Amniotic epithelial cell (primary cell): Measurements from ENCODE around the gene CMTM1.
"Not testable (repeated sequence)": the region's sequence is repeated elsewhere in the genome, so short reads cannot be mapped to it uniquely, and the experiment has no call there.

Source experiments
- DNase-seq: peaks from one replicate; pipeline ENCODE4 v3.0.0-alpha.2; 2010; ENCODE audit warnings: low read depth

Gene CMTM1

DNA sequence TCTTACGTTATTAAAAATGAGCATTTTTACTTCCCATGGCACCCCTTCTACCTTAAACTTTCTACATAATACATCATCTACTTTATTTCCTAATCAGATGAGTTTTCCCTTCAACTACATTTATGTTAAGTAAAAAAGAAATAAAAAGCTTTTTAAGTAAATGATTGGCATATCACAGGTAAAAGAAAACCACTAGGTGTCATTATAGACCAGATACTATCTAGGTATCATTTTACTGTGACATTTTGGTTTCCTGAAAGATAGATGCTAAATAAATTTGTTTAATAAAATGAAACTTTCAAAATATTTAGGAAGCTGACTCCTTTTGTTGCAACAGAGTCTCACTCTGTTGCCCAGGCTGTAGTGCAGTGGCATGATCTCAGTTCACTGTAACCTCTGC lies 3.8 kb upstream of the CMTM1 start:
- no peak for DNase-seq

DNA sequence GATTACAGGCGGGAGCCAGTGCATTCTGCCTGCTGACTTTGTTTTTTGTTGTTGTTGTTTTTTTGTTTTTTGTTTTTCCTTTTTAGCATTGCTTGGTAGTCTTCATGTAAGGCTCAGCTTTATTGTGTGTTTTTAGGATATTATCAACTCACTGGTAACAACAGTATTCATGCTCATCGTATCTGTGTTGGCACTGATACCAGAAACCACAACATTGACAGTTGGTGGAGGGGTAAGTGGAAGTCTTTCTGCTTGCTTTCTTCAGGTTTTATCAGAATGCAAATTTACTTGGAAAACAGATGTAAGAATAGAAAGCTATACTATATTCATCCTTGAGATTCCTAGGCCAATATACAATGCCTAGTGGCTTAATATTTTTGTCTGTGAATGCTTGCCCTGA lies 3.3 kb upstream of the CMTM1 start:
- no peak for DNase-seq

DNA sequence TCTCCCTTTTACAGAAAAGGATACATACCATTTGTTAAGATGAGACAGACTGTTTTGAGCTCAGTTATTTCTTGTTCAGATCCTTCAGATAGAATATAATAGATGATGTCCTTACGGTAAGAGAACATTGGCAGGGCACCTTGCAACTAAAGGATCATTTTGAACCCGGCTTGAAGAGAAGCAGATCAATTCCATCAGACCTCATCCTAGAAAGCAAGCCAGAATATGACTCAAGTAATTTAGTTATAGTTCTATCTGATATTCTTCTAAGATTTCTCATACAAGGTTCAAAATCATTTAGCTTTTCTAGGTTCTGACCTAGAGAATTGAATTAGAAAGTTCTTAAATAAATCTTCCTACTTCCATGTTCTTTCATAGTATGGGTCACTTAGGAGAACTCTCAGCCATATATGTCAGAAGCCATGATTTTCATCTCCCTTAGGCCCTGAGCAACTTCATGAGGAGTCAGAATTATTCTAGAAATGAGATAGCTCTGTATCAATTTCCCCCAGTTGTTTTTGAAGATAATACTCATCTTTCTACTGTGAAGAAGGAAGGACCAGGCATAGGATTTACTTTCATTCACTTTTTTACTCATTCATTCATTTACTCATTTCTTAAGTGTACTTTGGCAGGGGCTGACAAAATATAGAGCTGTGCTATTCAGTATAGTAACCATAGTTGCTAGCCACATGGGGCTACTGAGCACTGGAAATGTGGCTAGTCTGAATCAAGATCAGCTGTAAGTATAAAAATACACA lies 2.5 kb upstream of the CMTM1 start:
- no peak for DNase-seq

DNA sequence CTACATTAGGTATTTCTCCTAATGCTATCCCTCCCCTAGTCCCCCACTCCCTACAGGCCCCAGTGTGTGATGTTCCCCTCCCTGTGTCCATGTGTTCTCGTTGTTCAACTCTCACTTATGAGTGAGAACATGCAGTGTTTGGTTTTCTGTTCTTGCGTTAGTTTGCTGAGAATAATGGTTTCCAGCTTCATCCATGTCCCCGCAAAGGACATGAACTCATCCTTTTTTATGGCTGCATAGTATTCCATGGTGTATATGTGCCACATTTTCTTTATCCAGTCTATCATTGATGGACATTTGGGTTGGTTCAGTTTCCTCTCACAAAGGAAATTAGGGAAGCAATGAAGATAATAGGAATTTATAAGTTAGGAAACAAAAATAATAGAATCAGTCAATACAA lies 1.0 kb downstream of the CMTM1 start:
- DNase-seq, result not testable (repeated sequence)

DNA sequence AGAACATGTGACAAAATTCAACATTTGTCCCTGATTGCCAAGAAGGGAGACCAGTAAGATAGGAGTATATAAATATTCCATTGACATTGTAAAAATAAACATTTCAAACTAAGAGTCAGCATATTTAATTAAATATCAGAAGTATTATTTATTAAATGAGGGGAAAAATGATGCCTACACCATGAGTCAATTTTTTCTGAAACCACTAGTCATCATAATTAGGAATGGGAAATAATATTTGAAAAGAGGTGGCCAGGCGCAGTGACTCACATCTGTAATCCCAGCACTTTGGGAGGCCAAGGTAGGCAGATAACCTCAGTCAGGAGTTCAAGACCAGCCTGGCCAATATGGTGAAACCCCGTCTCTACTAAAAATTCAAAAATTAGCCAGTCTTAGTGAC lies 2.1 kb downstream of the CMTM1 start:
- peak; percentile 56 for DNase-seq

DNA sequence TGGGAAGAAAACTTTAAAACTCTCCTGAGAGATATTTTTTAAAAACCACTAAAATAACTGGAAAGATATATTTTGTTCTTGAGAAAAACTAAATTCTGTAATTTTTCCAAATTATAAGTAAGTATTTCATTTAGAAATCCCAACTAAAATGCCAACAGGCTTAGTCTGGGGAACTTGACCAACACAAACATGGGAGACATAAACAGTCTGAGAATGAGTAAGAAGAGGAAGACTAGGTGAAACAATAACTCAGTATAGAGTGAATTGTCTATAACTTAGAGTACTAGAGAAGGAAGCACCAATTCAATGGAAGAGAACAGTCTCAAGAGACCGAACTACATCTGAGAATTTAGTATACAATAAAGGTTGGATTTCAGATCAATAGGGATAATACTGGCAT lies 2.9 kb downstream of the CMTM1 start:
- peak; percentile 67 for DNase-seq

DNA sequence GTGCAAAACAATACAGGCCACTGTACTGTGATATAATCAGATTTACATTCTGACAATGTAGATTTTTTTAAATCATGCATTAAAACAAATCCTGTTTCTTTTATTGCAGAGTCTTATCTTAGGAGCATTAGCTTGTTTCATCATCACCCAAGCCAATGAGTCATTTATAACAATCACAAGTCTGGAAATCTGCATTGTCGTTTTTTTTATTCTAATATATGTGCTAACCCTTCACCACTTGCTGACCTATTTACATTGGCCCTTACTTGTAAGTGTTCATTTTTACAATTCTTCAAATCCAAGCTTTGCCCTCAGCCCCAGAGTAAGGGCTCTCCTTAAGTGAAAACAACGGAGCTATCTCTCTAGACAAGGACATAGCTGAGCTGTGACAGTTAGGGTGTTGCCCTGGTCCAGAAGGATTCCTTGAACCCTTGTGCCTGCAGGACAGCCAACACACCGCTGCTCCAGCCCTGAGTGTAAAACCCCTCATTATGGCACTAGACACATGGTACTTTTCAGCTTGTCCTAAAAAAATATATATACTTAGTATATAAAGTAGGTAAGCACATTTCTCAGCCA lies 3.7 kb downstream of the CMTM1 start:
- peak; percentile 86 for DNase-seq

DNA sequence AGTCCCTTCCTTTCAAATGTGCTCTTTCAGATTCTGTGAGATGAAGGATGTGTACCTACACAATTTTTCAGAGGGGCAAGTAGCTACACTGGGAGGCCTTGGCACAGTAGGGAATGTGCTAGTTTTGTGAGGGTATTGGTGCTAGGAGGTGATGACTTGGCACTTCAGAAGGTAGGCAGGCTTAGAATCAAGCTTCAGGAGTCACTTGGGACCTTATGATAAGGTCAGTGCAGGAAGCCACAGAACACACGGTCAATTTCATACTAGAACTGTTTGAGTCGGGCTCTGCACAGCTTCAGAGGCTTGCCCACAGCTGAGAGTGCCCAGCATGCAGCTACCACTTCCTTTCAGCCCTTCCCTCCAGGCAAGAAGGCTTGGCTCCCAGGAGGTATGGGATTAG lies 6.1 kb downstream of the CMTM1 start:
- no peak for DNase-seq

DNA sequence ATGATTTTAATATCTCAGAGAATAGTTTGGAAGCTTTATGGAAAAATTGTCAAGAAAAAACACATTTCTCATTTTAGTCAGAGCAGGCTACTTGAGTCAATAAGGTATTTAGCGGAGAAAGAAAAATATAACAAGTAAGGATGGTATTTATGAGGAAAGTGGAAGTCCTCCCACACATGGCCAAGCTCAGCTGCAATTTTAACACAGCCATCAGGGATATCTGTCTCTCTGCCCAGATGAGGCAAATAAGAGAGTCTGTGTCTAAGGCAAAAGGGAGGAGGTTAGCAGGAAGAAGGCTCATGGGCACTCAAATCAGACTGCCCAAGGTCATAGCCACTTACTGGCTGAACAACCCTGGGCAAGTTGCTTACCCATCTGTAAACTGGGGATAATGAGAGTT lies 7.8 kb downstream of the CMTM1 start:
- peak; percentile 56 for DNase-seq

DNA sequence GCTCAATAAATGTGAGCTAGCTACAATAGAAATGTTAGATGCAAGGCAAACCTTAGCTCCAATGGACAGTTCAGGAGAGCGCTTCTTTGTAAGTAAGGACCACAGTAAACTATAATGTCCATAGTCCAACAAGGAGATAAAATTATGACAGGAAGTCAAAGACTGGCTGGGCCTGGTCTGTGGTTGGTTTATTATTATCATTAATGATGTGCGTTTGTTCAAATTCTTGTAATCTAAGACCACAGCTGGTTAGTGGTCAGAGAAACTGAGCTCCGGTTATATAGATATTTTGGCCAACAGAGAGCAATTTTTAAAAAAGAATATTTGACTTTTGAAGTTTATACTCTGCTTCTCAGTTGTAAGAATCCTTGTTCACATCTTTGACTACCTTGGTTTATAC lies 8.3 kb downstream of the CMTM1 start:
- no peak for DNase-seq

DNA sequence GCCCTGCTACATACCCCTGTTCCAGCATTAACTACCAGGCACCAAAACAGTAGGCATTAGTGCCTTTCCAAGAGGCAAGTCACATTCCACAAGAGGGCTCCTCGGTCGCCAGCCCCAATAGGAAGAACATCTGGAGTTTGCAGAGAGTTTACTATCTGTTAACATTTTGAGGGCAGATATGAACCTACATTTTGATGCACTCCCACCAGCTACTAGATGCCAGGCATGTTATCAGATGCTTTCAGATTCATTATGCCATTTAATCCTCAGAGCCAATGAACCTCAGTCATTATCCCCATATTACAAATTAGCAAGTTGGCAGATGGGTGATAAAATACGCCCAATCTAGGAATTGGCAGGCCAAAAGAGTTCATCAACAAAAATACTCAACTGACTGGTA lies 8.8 kb downstream of the CMTM1 start:
- no peak for DNase-seq

DNA sequence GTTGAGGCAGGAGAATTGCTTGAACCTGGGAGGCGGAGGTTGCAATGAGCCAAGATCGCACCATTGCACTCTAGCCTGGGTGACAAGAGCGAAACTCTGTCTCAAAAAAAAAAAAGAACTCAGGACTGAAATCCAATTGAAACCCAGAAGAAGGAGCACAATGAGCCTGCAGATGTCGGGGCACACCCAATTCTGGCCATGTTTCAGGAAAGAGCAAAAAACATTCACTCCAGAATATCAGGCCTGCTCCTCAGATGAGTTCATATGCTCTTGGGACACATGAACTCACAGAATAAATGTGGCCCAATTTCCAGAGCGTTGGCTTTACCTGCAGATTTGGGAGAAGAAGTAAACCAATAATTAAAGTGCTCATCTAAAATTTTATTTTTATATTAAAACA lies 10.1 kb downstream of the CMTM1 start:
- DNase-seq, result no peak

DNA sequence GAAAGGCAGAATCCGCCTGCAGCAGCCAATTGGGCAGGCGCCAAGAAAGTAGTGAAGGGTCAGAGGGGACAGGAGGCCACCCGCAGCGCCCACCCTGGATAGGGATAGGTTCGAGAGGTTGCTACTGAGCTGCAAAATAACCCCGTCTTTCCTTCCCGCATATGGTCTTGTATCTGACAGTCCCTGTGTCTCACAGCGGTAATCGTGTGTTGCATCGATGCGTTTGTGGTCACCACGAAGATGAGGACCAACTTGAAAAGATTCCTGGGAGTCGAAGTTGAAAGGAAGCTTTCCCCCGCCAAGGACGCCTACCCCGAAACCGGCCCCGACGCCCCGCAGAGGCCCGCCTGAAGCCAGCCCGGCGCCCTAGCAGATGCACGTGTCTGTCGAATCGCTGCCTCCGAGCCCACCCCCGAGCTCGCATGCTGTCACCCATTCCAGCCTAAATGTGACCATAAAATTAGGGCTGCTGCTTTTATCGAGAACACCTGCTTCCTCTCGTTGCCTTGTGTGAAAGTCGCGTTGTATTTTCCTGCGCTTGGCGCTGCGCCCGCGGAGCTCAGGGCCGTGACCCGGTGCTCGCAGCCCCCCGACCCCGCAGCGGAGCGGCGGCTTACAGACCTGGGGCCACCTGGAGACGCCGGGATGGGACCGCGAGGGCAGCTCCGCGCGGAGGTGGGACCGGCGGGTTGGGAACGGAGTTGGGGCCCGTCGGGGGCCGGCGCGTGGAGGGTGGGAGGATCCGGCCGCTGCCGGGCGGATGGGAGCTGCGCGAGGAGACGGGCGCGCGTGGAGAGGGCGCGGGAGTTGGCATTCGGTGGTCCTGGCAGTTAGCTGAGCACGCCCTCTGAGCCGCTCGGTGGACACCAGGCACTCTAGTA lies 12.7 kb downstream of the CMTM1 start, which contains the start of gene CMTM2:
TSS of gene CMTM2 (plus strand) at position 813 of the 881 bp plus-strand sequence. CDS start 145 bp downstream, outside the sequence.
- no peak for DNase-seq

DNA sequence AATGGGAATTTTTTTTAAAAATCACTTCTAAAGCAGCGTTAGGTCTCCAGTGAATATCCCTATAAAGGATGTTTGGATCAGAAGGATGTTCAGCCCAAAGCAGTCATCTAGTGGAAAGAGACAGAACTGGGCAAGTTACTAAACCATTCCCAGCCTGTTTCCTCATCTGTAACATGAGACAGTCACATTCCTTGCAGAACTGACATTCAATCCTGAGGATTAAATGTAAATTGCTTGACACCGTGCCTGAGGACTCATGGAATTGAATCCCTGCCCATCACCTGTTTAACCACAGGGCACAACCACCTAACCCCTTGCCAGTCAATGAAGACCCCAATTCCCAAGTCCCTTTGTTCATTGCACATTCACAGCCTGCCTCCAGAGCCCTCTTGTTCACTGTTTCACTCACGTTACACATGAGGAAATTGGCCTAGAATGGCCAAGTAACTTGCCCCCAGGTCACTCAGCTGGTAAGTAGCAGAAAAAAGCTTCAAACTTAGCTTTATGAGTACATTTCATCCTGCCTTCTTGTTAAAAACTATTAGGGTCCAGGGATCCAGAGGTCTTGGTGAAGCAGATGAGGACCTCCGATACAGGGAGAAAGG lies 14.5 kb downstream of the CMTM1 start:
- peak; percentile 75 for DNase-seq

DNA sequence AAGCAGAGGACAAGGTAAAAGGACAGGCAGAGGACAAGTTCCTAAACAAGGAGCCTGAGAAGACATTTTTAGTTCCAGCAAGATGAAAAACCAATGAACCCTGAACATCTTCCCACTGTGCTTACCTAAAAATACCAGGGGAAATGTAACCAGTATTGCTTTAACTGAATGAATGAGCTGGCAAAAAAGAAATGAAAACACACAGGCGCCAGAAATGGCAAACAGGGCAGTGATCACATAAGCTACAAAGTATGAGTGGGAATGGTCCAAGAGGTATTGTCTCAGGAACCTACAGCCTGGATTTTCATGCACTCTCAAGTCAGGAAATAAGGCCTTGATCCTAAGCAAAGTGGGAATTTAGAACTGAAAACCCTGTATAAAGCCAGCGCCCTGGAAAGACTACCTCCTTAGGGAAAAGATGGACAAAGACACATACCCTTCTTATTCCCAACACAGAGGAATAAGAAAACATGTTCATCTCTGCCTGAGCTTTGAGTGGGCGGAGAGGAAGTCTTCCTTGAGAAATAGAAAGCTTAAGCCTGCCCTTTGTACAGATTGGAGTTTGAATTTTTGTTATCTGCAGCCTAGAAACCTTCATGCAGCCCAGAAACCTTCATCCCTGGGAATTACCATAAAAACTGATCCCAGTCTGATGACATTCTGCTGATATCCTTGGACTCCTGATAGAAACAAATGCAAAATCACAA lies 15.2 kb downstream of the CMTM1 start:
- peak; percentile 39 for DNase-seq

DNA sequence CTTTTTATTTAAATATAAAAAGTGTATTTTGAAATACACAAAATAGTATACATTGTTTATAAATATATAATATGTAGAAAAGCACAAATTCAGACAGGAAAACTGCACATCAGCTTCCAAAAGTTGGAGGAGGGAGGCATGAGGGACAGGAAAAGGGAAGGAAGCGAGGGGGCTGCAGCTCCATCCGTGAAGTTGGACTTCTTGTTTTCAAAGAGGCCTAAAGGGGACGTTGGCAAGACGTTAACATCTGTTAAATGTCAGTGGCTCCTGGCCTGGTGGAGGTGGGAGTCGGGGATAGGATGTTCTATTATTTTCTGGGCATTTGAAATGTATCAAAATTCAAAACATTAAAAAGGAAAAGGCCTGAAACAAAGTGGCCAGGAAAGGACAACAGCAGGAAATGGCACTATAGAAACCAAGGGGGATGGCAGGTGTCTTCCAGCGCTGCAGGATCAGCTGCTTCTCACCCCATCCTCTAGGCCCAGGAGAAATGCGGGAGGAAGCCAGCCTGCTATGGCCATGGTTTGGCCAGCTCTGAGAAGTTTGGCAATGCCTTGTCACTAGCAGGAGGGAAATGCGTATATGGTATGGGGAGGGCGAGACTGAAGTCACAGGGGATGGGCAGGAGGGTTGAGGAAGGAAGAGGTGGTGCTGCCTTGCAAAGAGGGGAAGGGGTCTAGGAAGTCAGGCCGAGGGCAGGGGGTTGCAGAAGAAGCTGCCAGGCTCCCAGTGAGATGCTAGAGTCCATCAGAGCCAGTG lies 19.4 kb downstream of the CMTM1 start:
- no peak for DNase-seq

DNA sequence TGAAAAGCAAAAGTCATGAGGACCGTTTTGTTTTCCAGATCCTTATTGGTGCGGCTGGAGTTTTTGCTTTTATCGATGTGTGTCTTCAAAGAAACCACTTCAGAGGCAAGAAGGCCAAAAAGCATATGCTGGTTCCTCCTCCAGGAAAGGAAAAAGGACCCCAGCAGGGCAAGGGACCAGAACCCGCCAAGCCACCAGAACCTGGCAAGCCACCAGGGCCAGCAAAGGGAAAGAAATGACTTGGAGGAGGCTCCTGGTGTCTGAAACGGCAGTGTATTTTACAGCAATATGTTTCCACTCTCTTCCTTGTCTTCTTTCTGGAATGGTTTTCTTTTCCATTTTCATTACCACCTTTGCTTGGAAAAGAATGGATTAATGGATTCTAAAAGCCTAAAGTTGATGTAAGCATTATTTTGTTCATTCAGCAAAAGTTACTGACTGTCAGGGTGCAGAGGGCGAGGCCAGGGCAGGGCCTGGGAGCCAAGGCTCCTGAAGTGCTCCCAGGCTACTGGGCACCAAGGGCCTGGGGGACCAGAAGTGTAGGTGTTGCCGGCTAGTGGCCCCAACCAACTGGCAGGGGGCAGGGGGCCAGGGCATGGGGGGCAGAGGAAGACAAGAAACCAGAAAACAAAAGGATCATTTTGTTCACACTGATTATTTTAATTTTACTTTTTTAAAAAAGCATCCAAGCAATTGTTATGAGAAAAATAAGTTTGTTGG lies 21.8 kb downstream of the CMTM1 start:
- no peak for DNase-seq

DNA sequence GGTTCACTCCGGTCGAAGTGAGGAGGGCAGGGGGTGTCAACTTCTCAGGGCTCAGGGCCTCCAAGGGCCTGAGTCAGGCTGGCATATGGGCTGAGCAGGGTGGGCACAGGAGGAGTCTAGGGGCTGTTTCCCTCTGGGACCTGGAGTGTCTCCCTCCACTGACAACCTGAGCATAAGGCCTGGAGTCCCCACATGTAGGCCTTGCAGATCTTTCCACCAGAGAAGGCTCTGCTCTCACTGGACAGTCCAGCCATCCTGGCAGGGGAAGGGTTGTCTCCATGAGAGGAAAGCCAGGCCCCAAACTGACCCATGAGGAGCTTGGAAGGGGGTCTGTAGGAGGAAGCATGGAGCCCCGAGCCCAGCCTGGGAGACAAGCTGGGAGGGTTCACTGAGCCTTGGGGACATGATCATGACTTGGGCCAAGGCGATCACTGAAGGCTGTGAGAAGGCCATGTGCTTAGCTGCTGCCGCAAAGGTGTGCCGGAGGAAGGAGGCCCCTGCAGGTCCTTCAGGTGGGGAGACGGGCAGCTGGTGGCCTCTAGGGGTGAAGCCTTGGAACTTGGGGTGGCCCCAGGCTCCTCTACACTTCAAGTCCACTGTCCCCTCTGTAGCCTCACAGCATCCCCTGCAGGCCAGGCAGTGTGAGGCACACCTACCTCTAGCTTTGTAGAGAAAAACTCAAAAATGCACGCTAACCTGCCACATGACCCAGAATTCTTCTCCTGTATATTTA lies 22.9 kb downstream of the CMTM1 start:
- peak; percentile 53 for DNase-seq

DNA sequence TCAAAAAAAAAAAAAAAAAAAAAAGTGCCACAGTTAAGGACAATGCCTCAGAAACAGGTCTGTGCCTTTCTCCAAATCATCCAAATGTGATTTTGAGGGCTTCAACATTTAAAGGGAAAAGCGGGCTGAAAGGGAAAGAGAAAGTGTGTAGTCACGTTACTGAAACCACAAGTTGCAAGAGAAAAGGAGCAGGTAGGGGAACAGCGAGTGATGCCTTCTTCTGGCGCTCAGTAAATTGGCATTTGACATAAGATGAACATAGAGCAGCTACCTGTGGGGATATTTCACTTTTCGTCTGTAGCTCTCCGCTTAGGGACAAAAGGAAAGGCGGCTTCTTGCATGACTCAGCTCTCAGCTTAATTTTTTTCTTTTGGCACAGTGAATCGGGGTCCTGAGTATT lies 24.1 kb downstream of the CMTM1 start:
- DNase-seq, result no peak

DNA sequence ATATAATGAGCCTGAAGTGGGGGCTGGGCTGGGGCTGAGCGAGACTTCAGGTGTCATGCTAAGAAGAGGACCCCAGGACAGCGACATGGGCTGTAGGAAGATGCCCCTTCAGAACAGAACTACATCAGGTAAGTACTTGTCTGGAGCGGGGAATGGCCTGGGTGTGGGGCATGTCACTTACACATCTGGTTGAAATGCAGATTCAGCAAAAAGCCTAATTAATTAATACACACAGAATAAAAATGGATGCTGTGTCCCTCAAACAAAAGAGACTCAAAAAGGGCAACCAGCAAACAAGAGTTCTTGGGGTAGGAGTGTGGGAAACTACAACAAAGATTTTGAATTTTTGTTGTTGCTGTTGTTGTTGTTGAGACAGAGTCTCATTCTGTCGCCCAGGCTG lies 24.8 kb downstream of the CMTM1 start:
- no peak for DNase-seq
